ENCODE measurements around the gene OSGIN1.

Gene OSGIN1

DNA sequence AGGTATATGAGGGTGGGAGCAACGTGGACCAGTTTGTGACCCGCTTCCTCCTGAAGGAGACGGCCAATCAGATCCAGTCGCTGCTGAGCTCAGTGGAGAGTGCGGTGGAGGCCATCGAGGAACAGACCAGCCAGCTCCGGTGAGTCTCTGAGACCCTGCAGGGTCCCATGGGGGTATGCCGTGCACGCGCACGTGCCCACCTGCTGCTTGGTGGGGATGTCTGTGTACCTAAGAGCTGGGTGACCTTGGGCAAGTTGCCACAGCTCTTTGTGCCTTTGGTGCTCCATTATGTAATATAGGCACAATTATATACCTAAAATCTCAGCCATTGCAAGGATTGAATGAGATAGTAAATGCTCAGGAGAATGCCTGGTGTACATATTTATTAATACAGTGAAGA is 37.5 kb downstream of the OSGIN1 start:
- in situ Hi-C loops (cut with MboI; ENCODE audit: low sequenced_read_pairs): no loop called here

DNA sequence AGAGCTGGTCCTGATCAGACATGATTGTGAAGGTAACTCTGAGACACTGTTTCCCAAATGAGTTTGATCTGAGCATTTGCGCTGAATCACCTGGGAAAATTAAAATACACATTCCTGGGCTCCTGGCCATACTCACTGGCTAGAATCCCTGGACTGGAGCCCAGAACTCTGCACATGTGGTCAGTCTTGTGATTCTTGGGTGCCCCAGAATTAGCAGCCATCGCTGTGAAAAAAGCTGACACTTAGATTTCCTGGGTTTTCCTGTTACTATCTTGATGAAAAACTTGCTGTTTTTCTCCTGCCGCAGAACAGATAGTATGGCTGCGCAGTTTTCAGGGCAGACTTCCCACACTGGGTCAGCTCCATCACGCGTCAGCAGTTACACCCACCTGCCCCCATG is 39.6 kb downstream of the OSGIN1 start:
- in situ Hi-C loops (cut with MboI; ENCODE audit: low sequenced_read_pairs): no loop called here

DNA sequence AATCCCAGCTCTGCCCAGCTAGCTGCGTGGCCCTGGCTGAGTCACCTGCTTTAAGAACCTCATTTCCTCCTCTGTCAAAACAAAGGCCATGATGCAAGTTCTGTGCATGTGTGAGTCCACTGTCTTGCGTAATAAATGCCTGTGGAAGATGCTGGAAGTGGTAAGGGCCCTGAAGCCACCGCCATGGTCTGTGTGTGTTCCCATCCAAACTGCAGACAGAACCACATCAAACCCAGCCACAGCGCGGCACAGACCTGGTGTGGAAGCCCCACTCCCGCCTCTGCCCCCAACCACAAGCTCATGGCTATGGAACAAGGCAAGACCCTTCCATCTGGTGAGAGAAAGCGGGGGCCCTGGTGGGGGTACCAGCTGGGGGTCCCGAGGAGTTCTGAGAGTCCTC is 41.0 kb downstream of the OSGIN1 start:
- in situ Hi-C loops (cut with MboI; ENCODE audit: low sequenced_read_pairs): no loop called here

DNA sequence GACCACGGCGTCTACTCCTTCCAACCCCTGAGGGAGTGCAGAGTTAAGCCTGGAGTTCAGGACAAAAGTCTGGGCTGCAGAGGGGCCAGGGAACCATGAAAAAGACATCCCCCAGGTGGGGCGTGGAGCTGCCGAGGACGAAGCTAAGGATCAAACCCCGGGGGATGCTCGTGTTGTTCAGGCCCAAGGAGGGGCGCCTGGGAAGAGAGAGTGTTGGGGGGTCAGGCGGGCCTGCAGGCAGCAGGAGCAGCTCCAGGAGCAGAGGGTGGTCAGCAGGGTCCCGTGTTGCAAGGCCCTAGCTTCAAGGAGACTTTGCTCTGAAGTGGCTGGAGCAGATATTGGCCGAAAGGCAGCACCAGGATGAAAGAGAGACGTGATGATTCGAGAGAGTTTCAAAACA is 41.7 kb downstream of the OSGIN1 start:
- in situ Hi-C loops (cut with MboI; ENCODE audit: low sequenced_read_pairs): no loop called here

DNA sequence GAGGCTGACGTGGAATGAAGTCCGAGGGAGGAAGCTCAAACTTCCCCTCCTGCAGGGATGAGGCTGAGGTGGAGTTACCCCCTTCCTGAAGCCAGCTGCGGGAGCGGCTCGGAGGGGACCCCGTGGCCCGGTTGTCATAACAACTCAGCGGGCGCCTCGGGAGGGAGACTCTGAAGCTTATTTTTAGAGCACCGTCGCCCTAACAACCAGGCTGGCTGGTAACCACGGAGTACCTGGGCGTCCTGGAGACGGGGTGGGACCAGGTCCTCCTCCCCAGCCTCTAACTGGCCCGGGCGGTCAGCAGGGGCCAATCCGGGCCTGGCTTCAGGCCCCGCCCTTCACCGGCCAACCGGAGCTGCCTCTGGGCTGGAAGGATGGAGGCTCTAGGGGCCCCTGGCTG is 42.7 kb downstream of the OSGIN1 start:
- in situ Hi-C loops (cut with MboI; ENCODE audit: low sequenced_read_pairs): no loop called here

DNA sequence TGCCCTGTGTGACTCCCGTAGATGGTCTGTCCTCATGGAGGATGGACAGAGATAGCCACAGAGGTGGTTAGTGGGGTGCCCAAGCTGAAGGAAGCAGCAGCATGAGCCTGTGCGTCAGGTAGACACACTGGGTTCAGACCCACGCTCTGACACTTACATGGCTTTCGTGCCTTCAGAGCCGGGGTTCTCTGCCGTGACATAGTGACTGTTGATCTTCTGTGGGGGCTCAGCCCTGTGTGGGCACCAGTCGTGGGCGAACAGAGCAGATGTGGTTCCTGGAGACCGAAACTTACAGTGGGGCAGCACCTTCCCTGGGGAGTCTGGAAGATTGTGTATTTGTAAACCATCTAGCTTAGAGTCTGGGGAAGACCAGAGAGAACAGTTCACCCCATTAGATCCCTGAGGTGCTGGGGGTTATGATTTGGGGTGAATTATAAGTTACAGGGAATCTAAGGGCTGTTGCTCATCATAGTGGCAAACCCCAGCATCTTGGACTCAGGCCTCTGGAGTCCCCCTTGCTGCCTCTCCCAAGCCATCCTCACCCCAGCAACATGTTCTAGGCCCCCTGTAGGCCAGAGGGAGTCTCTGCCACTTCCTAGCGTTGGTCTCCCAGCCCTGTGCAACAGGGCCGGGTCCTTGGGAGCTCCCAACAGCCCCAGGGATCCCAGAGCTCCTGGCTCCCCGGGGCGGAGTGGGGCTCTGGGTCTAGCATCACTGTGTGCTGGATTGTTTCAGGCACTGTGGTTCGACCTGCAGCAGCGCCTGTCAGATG is 43.6 kb downstream of the OSGIN1 start:
- in situ Hi-C loops (cut with MboI; ENCODE audit: low sequenced_read_pairs): no loop called here

DNA sequence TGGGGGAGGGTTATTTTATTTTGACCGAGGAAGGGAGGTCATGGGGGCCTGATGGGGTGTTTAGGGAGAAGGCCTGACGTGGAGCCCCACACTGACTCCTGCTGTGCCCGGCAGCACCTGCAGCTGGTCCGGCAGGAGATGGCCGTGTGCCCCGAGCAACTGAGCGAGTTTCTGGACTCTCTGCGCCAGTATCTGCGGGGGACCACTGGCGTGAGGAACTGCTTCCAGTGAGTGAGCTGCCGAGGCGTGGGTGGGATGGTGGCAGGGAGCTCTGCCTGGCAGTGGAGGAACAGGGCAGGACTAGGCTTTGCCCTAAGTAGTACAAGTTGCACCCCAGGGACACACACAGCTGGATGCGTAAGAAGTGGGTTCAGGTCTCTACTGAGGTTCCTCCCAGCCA is 45.1 kb downstream of the OSGIN1 start:
- in situ Hi-C loops (cut with MboI; ENCODE audit: low sequenced_read_pairs): no loop called here

DNA sequence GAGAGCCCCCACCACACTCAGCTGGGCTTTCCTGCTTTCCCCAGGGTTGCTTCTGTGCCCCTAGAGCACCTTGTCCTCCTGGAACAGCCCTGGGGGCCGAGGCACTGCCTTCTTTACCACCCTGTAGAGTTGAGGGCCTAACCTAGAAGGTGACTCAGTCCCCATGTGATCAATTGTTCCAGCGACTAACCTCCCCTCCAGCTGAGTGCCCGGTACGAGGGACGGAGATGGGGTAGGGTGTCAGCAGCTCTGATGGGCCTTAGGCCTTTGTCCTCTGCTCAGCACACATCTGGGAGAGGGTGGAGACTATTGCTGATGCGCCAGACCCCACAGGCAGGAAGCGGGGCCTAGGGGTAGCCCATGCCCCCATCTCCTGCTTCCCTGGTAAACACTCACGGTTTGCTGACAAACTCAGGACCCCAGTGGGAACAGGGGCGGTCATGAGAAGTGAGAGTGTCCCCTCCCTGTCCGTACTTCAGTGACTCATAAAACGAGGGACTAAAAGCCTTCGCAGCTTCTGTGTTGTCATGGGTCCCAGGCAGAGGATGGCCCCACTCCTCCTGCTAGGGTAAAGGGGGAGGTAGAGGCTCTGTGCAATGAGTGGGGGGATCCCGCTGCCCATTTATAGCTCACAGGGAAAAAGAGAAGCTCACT is 48.1 kb downstream of the OSGIN1 start:
- in situ Hi-C loops (cut with MboI; ENCODE audit: low sequenced_read_pairs): no loop called here

DNA sequence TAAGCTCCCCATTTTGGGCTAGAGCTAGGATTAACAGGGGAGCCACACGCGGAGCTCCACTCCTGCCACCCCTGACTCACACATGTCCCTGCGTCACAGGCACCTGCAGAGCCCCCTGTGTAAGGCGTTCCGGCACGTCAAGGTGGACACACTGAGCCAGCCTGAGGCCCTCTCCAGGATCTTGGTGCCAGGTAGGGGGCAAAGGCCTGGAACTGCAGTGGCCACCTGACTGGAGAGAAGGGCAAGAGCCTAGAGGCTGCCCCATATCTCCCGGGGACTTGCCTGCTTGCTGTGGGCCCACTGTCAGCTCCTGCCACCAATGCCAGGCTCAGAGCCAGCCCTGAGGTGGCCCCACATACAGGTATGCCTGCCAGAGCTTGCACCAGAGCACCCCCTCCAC is 48.7 kb downstream of the OSGIN1 start:
- in situ Hi-C loops (cut with MboI; ENCODE audit: low sequenced_read_pairs): no loop called here

DNA sequence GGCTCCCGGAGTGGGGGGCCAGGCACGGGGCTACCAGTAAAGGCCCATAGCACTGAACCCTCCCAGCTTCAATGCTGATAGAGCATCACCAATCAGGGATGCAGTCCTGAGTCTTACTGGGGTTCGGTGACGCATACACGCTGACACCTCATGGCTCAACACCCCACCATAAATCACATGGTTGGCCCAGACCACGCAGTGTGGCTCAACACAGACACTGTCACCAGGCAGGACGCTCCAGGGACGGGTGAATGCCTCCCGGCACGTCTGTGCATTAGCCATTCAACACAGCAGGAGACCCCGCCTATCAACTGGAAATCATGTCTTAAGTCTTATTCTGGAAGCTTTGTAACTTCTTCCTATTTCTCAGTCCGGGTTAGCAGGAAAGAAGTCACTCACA is 50.0 kb downstream of the OSGIN1 start:
- in situ Hi-C loops (cut with MboI; ENCODE audit: low sequenced_read_pairs): no loop called here

DNA sequence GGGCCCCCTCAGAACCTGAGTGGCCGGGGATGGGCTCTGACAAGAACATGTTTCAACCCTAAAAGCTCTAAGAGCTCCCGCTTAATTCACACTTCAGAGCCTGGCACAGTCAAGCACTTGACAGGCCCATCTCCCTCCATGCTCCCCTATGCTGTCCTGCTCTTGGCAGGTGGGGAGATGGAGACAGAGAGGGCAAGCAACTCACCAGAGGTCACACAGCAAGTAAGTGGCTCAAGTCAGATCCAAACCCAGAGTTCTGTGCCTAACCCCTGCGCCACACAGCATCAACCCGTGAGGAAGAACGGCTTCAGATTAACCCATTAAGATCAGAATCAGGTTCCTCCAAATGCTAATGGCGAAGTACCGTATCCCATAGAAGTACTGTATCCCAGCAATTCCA is 51.4 kb downstream of the OSGIN1 start:
- in situ Hi-C loops (cut with MboI; ENCODE audit: low sequenced_read_pairs): no loop called here

DNA sequence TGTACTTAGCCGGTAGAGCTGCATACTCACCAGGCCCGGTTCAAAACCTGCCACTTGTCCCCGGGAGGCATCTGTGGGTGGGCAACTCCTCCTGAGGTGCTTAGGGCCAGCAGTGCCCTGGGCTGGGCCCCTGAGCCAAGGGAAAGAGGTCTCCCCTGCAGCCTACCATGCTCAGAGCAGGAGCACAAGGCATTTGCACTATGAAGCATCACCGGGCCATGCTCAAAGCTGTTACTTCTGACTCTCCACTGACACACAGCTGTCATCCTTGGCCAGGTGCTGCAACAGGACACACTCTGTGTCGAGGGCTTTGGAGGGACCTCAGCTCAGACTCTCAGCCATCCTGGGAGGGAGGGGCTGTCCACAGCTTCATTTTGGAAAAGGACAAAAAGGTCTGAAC is 52.4 kb downstream of the OSGIN1 start:
- in situ Hi-C loops (cut with MboI; ENCODE audit: low sequenced_read_pairs): no loop called here

DNA sequence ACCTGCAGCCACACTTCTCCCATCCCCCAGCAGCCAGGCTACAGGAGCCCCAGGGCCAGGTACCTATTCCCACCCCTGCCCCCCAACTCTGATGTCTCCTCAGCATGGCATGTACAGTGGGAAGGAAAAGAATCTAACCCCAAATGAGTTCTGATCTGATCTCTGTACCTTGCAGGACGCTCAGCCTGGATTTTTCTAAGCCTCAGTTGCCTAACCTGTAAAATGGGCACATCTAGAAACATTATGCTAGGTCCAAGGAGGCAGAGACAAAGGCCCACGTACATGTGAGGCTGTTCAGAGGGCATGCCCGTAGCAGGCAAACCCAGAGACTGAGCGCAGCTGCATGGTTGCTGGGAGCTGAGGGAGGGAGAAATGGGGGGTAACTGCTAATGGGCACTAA is 54.5 kb downstream of the OSGIN1 start:
- in situ Hi-C loops (cut with MboI; ENCODE audit: low sequenced_read_pairs): no loop called here

DNA sequence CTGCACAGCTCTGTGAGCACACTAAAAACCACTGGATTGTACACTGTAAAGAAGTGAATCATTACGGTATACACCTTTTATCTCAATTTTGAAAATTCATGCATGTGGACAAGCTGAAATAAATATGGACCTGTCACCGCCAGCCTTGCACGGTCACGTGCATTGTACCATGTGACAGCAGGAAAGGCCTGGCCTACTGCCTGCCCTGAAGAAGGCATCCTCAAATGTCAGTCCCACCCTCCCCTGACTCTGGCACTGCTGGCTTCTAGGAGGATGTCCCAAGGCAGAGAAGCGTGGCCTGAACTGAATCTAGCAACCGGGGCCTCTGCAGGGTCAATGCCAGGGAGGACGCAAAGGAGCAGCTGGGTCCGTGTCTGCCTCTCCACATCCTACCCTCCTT is 54.9 kb downstream of the OSGIN1 start:
- in situ Hi-C loops (cut with MboI; ENCODE audit: low sequenced_read_pairs): no loop called here

DNA sequence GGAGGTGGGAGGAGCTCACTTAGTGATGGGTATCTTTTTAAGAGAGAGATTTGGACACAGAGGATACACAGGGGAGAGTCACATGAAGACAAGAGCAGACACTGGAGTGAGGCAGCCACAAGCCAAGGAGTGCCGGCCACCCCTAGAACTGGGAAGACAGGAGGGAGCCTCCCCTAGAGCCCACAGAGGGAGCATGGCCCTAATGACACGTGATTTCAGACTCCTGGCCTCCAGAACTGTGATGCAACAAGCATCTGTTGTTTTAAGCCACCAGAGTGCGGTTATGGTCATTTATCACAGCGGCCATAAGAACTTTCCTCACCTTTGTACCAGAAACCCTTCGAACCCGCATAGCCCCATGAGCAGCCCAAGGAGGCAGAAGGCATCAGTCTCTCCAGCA is 56.2 kb downstream of the OSGIN1 start:
- in situ Hi-C loops (cut with MboI; ENCODE audit: low sequenced_read_pairs): no loop called here

DNA sequence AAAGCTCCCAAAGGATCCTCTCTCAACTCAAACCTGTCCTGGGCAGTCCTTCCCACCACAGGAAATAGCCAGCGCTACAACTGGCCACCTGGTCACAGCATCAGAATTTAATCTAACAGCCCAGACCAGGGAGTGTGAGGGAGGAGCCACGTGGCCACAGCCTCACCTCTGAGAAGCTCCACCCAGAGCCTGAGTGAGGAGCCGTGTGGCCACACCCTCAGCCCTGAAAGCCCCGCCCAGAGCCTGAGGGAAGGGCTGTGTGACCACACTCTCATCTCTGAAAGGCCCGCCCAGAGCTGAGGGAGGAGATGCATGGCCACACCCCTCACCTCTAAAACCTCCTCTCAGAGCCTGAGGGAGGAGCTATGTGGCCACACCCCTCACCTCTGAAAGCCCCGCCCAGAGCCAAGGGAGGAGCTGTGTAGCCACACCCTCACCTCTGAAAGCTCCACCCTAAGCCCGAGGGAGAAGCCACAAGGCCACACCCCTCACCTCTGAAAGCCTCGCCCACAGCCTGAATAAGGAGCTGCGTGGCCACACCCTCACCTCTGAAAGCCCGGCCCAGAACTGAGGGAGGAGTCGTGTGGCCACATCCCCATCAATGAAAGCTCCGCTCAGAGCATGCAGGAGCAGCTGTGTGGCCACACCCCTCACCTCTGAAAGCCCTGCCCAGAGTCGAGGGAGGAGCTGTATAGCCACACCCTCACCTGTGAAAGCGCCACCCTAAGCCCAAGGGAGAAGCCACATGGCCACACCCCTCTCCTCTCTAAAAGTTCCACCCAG is 60.9 kb downstream of the OSGIN1 start:
- in situ Hi-C loops (cut with MboI; ENCODE audit: low sequenced_read_pairs): no loop called here

DNA sequence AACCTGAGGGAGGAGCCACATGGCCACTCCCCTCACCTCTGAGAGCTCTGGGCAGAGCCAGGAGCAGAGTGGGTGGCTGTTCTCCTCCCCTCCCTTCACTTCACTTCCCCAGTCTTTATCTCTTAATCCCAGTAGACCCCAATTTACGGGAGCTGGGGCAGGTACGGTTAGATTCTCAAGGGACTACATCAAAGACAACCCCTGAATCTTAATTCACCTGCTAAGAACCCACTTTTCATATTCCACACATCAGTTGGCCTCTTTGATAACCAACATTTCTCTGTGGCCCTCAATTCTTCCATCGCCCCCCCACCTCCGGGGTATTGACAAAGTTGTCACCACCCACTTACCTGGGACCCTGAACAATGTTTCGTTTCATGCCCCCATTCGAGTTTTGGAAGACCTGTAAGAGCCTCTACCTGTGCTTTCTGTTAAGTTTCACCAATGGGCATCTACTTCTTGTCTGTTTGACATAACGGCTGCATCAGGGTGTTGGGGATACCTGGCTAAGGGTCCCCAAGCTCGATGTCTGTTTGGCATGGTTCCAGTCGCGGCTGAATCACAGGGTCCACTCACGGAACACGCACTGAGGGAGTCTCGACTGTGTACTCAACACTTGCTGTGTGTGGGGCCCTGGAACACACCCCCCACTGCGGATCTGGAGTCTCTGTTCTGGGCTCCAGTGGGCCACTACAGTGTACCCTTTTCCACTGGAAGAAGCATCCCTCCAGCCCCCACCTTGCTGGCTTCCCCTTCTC is 61.7 kb downstream of the OSGIN1 start:
- in situ Hi-C loops (cut with MboI; ENCODE audit: low sequenced_read_pairs): no loop called here

DNA sequence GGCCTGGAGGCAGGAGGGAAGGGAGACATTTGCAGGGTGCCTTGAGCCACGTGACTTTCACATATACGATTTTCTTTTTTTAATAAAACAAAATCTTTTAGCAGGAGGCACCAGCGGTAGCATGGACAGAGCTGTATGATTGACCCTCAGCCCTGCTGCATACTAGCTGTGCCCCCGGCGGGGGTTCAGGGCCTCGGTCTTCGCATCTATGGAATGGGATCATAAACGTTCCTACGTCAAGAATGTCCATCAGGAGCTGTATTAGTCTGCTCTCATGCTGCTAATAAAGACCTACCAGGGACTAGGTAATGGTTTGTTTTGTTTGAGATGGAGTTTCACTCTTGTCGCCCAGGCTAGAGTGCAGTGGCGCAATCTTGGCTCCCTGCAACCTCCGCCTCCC is 62.4 kb downstream of the OSGIN1 start:
- in situ Hi-C loops (cut with MboI; ENCODE audit: low sequenced_read_pairs): no loop called here
